Hepatocyte (in vitro differentiated cells): Measurements from ENCODE around the gene GPRIN2. TPM values are rescaled to one million over a fixed set of nuclear protein-coding genes. Genes with fewer than 3 reads are reported as not detected.
A peak's percentile ranks its signal among the peaks of the same experiment; 100 is the strongest.

Experiments
- DNase-seq: peaks from one replicate; pipeline ENCODE4 v3.0.0-alpha.2; 2016; ENCODE audit warnings: low spot score
- H2AFZ ChIP-seq: fragments of 200-600 bp; sonication (generic); 2 replicates; pipeline ENCODE4 v1.6.0; 2016; ENCODE audit warnings: antibody characterized with exemption, mild to moderate bottlenecking
- H3K27ac ChIP-seq: fragments of 200-600 bp; sonication (generic); 2 replicates; pipeline ENCODE4 v1.5.1; 2016; ENCODE audit warnings: mild to moderate bottlenecking
- H3K27me3 ChIP-seq: fragments of 200-600 bp; sonication (generic); 2 replicates; pipeline ENCODE4 v1.6.1; 2016
- H3K36me3 ChIP-seq: fragments of 200-600 bp; sonication (generic); replicated peaks from 2 replicates; pipeline ENCODE4 v1.5.1; 2016; ENCODE audit warnings: low read depth; ENCODE audit not compliant: insufficient read depth
- H3K4me1 ChIP-seq: fragments of 200-600 bp; sonication (generic); 2 replicates; pipeline ENCODE4 v1.5.1; 2016; ENCODE audit warnings: mild to moderate bottlenecking, moderate library complexity; ENCODE audit not compliant: insufficient read depth
- H3K4me2 ChIP-seq: fragments of 200-600 bp; sonication (generic); 2 replicates; pipeline ENCODE4 v1.6.0; 2016
- H3K4me3 ChIP-seq: fragments of 200-600 bp; sonication (generic); 2 replicates; pipeline ENCODE4 v1.5.1; 2016; ENCODE audit warnings: mild to moderate bottlenecking
- H3K79me2 ChIP-seq: fragments of 200-600 bp; sonication (generic); 2 replicates; pipeline ENCODE4 v1.6.0; 2017; ENCODE audit warnings: mild to moderate bottlenecking
- H3K9me2 ChIP-seq: fragments of 200-600 bp; sonication (generic); replicated peaks from 2 replicates; pipeline ENCODE4 v1.6.0; 2017; ENCODE audit warnings: mild to moderate bottlenecking; ENCODE audit not compliant: insufficient read depth
- H3K9me3 ChIP-seq: fragments of 200-600 bp; sonication (generic); 2 replicates; pipeline ENCODE4 v1.5.1; 2016; ENCODE audit warnings: low read depth, mild to moderate bottlenecking
- H4K20me1 ChIP-seq: fragments of 200-600 bp; sonication (generic); 2 replicates; pipeline ENCODE4 v1.6.0; 2016; ENCODE audit warnings: mild to moderate bottlenecking; ENCODE audit not compliant: insufficient read depth, poor library complexity, severe bottlenecking
- EZH2 ChIP-seq: fragments of 200-600 bp; sonication (generic); IDR thresholded peaks from 2 replicates; pipeline ENCODE4 v1.6.1; 2016; ENCODE audit warnings: antibody characterized with exemption, mild to moderate bottlenecking, borderline replicate concordance
- EZH2phosphoT487 ChIP-seq: fragments of 200-600 bp; sonication (generic); IDR thresholded peaks from one replicate; pipeline ENCODE4 v1.6.1; 2018; ENCODE audit warnings: antibody characterized with exemption, mild to moderate bottlenecking, low read depth, moderate library complexity; ENCODE audit not compliant: unreplicated experiment, severe bottlenecking
- WGBS: methylation state at CpG from one replicate; pipeline ENCODE4 v1.1.6; 2016; ENCODE audit warnings: low lambda C conversion rate; ENCODE audit errors: missing lambda C conversion rate; 5-methylcytosine and 5-hydroxymethylcytosine counted together
- polyA plus RNA-seq: library from polyadenylated mRNA; unstranded; fragments of >200 nt; fragmentation: Nextera tagmentation; extraction: Ambion mirVana; gene quantifications from 2 replicates; pipeline ENCODE4 v1.2.1, GENCODE V29; 2016
- total RNA-seq: library from RNA; depleted of rRNA; stranded (reverse); fragments of >200 nt; gene quantifications from 2 replicates; pipeline ENCODE4 v1.2.3, GENCODE V29; 2014
- TF ChIP-seq, protein P1 (sequence below): fragments of 200-600 bp; sonication (generic); IDR thresholded peaks from 2 replicates; pipeline ENCODE4 v1.5.1; 2016; ENCODE audit warnings: antibody characterized with exemption, mild to moderate bottlenecking; ENCODE audit not compliant: poor library complexity

The GPRIN2 gene
- total and polyA plus RNA-seq, 2 experiments from 2014 or later, result 15.0 to 23.4 TPM

DNA sequence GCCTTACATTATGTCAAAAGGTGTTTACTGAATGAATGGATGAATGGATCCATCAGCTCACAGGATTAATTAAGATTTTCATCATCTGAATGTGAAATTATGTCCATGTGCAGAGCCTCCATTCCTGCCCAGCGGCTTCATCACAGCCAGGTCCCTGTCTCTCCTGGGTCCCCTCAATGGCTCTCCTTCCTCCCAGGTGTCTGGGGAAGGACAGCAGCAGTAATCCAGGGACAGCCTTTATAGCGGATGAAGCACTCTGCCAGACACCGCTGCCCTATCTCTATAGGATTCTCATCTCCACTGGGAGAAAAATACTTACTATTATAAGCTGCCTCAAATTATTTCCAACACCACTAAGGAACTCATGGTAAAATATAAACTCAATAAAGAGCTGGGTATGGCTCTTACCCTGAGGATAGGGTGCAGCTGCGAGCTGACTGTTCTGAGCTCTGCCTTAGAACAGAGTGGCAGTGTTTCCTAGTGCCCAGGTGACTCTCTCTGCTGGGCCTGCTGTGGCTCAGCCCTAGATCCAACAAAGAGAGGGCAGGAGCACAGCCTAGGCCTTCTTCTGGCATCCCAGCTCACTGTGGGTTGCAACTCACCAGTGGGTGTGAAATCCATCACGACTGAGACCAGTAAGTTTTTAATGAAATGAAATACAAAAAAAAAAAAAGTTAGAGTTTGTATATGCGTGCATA, 38.3 kb downstream of the GPRIN2 start:
- no peak overlapping the region for H3K4me3 ChIP-seq
- H3K9me3 ChIP-seq, result no peaks in the 10 kb centered on the region
- no peaks in the 10 kb centered on the region for H3K27me3 ChIP-seq
- H3K9me2 ChIP-seq, result no peaks in the 10 kb centered on the region
- H3K79me2 ChIP-seq, result no peaks in the 10 kb centered on the region
- H3K36me3 ChIP-seq, result no peaks in the 10 kb centered on the region
- no peak overlapping the region for H3K4me2 ChIP-seq
- TF ChIP-seq EZH2 (no peak), EZH2phosphoT487 (no peak)
- TF ChIP-seq, protein P1, sequence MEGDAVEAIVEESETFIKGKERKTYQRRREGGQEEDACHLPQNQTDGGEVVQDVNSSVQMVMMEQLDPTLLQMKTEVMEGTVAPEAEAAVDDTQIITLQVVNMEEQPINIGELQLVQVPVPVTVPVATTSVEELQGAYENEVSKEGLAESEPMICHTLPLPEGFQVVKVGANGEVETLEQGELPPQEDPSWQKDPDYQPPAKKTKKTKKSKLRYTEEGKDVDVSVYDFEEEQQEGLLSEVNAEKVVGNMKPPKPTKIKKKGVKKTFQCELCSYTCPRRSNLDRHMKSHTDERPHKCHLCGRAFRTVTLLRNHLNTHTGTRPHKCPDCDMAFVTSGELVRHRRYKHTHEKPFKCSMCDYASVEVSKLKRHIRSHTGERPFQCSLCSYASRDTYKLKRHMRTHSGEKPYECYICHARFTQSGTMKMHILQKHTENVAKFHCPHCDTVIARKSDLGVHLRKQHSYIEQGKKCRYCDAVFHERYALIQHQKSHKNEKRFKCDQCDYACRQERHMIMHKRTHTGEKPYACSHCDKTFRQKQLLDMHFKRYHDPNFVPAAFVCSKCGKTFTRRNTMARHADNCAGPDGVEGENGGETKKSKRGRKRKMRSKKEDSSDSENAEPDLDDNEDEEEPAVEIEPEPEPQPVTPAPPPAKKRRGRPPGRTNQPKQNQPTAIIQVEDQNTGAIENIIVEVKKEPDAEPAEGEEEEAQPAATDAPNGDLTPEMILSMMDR, result no peak
- peaks cover 2% of the 10 kb centered on the region for H3K4me1 ChIP-seq
- no peak overlapping the region for H2AFZ ChIP-seq
- no peak overlapping the region for H3K27ac ChIP-seq
- no peak for DNase-seq
- no peaks in the 10 kb centered on the region for H4K20me1 ChIP-seq
- 93% methylated on average over 6 of the region's 6 CpGs for WGBS

DNA sequence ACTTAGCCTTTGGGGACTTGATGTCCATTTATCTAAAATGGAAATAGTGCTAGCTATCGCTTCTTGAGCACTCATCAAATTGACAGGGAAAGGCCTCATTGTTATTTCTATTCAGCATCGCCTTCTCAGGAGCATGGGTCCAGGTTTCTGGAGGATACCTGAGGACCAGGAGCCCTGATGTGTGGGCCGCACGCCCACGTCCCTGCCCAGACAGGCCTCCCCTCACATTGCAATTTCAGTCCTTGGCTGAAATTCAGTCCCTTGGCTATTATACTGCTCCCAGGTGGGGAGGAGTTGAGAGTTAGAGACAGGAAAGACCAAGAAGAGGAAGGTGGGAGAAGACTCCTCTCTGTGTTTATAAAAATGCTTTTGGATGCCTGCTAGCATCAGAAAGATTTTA, 38.9 kb downstream of the GPRIN2 start:
- Histone ChIP-seq H3K27ac (no peak overlapping the region), H4K20me1 (no peaks in the 10 kb centered on the region), H3K9me3 (no peaks in the 10 kb centered on the region), H3K4me3 (no peak overlapping the region), H3K36me3 (no peaks in the 10 kb centered on the region), H3K4me2 (no peak overlapping the region), H3K4me1 (no peaks in the 10 kb centered on the region), H3K27me3 (no peaks in the 10 kb centered on the region), H2AFZ (no peak overlapping the region), H3K79me2 (no peaks in the 10 kb centered on the region), H3K9me2 (no peaks in the 10 kb centered on the region)
- TF ChIP-seq EZH2 (no peak), EZH2phosphoT487 (no peak)
- TF ChIP-seq, protein P1, result no peak
- no peak for DNase-seq
- 94% methylated on average over 5 of the region's 5 CpGs for WGBS

DNA sequence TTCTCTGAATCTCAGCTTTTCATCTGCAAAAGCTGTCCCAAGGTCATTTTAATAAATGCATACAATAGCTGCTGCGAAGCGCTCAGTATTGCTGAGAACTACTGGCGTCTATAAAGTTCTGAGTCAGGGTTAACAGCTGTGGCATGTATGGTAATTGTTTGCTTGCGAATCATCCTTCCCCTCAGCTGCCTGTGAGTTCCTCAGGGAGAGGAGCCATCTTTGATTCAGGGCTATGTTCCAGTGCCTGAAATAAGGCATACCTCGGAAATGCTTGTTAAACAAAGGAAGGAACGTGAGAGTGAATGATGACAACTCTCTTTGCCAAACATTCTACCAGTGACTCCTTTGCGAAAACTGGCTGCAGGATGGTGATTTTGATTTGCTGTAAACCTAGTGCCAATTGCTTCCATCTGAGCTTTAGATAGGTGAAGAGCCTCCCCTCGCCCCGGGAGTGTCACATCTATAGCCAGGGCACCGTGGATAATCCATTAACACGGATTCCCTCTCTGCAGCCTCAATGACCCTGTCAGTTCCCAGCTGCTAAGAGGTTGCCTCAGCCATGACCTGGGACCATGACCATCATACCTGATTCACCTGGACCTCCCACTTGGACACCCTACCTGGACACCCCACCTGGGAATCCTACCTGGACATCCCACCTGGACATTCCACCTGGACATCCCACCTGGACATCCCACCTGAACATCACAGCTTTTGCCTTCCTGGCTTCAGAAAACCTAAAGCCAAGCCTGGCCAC, 39.6 kb downstream of the GPRIN2 start:
- H3K79me2 ChIP-seq, result no peaks in the 10 kb centered on the region
- 65% methylated on average over 11 of the region's 11 CpGs for WGBS
- no peak overlapping the region for H3K27ac ChIP-seq
- no peaks in the 10 kb centered on the region for H3K27me3 ChIP-seq
- no peak overlapping the region for H2AFZ ChIP-seq
- H3K9me3 ChIP-seq, result no peaks in the 10 kb centered on the region
- no peaks in the 10 kb centered on the region for H3K4me1 ChIP-seq
- H3K36me3 ChIP-seq, result no peaks in the 10 kb centered on the region
- H3K4me3 ChIP-seq, result no peak overlapping the region
- no peaks in the 10 kb centered on the region for H3K9me2 ChIP-seq
- DNase-seq, result peak; percentile 70
- no peaks in the 10 kb centered on the region for H4K20me1 ChIP-seq
- TF ChIP-seq, protein P1, result no peak
- TF ChIP-seq EZH2 (no peak), EZH2phosphoT487 (no peak)
- no peak overlapping the region for H3K4me2 ChIP-seq
